Natural killer cell (primary cell): Measurements from ENCODE around the gene NKTR. TPM values are rescaled to one million over a fixed set of nuclear protein-coding genes. Genes with fewer than 3 reads are reported as not detected.

Experiments
- ATAC-seq, 3 donors: fragments of 150-1000 bp in 2 of 3; fragments of 200-7000 bp in 1 of 3; cut with Tn5 transposase; 1 replicate in 1 of 3; 2 replicates in 2 of 3; pipeline ENCODE4 v1.10.0; 2021; ENCODE audit warnings: mild to moderate bottlenecking in 2 of 3, moderate library complexity in 2 of 3
- DNase-seq, 2 donors: peaks; one replicate each; pipeline versions ENCODE4 v3.0.0 to v3.0.0-alpha.2; 2013 to 2021; ENCODE audit warnings: mixed read lengths in 1 of 2
- H3K27ac ChIP-seq: one replicate; pipeline ENCODE4 v1.5.1; 2013; ENCODE audit warnings: mild to moderate bottlenecking, low read length
- H3K27me3 ChIP-seq: one replicate; pipeline ENCODE4 v1.6.1; 2013; ENCODE audit warnings: low read length; ENCODE audit not compliant: control insufficient read depth, insufficient read depth
- H3K36me3 ChIP-seq: one replicate; pipeline ENCODE4 v1.6.1; 2013; ENCODE audit warnings: low read length; ENCODE audit not compliant: control insufficient read depth, insufficient read depth
- H3K4me1 ChIP-seq: one replicate; pipeline ENCODE4 v1.6.1; 2013; ENCODE audit warnings: low read length; ENCODE audit not compliant: control insufficient read depth, insufficient read depth
- H3K4me3 ChIP-seq: one replicate; pipeline ENCODE4 v1.5.1; 2013; ENCODE audit warnings: low read length
- H3K9me3 ChIP-seq: one replicate; pipeline ENCODE4 v1.6.1; 2013; ENCODE audit warnings: low read length; ENCODE audit not compliant: control insufficient read depth, insufficient read depth
- H3K27ac Mint-ChIP-seq, 2 donors: one replicate each; pipeline ENCODE4 v1.8.0; 2022; ENCODE audit warnings: mild to moderate bottlenecking in 2 of 2, mixed read lengths in 2 of 2, moderate library complexity in 1 of 2
- H3K27me3 Mint-ChIP-seq, 2 donors: one replicate each; pipeline ENCODE4 v1.8.0; 2022; ENCODE audit warnings: low read depth in 2 of 2, mixed read lengths in 2 of 2
- H3K36me3 Mint-ChIP-seq: one replicate; pipeline ENCODE4 v1.8.0; 2022; ENCODE audit warnings: mixed read lengths
- H3K4me1 Mint-ChIP-seq, 2 donors: one replicate each; pipeline ENCODE4 v1.8.0; 2022; ENCODE audit warnings: mixed read lengths in 2 of 2
- H3K4me3 Mint-ChIP-seq: one replicate; pipeline ENCODE4 v1.8.0; 2022; ENCODE audit warnings: mild to moderate bottlenecking, moderate library complexity, mixed read lengths
- H3K9me3 Mint-ChIP-seq, 2 donors: one replicate each; pipeline ENCODE4 v1.8.0; 2022; ENCODE audit warnings: mixed read lengths in 2 of 2
- WGBS: methylation state at CpG from one replicate; pipeline ENCODE4 v1.1.7; 2013; ENCODE audit warnings: missing lambda C conversion rate; ENCODE audit not compliant: insufficient coverage; 5-methylcytosine and 5-hydroxymethylcytosine counted together
- intact Hi-C: fragments of 100-400 bp; cut with micrococcal nuclease; formaldehyde crosslinking; loops from one replicate; pipeline ENCODE4 v1.14.2; 2022
- total RNA-seq, 4 donors: library from RNA; stranded (reverse); fragments of 120-200 nt in 1 of 4; gene quantifications; one replicate each; pipeline versions ENCODE4 v1.2.3 to v1.2.4, GENCODE V29; 2013 to 2022
- TF ChIP-seq, protein P1 (sequence below): fragments of 200-600 bp; IDR thresholded peaks from one replicate; pipeline ENCODE4 v1.8.0; 2022; ENCODE audit warnings: antibody characterized with exemption

The NKTR gene
- total RNA-seq, 3 donors from 2014 or later (not counting 1 experiment from before 2014, with no cell fraction given): 212 to 252 (median 217) TPM

- Mint-ChIP-seq H3K27me3 (peaks cover 0 to 9% of the 10 kb centered on the region in 2 donors), H3K27ac (no peak overlapping the region), H3K4me1 (peaks cover 0 to 16% of the 10 kb centered on the region in 2 donors), H3K4me3 (no peak overlapping the region), H3K9me3 (no peaks in the 10 kb centered on the region), H3K36me3 (no peaks in the 10 kb centered on the region)
- ATAC-seq (no peak), DNase-seq (no peak)
- no peak overlapping the region for H3K4me3 ChIP-seq
- H3K4me1 ChIP-seq: peaks cover 14% of the 10 kb centered on the region
- H3K9me3 ChIP-seq: no peaks in the 10 kb centered on the region
- TF ChIP-seq, protein P1, sequence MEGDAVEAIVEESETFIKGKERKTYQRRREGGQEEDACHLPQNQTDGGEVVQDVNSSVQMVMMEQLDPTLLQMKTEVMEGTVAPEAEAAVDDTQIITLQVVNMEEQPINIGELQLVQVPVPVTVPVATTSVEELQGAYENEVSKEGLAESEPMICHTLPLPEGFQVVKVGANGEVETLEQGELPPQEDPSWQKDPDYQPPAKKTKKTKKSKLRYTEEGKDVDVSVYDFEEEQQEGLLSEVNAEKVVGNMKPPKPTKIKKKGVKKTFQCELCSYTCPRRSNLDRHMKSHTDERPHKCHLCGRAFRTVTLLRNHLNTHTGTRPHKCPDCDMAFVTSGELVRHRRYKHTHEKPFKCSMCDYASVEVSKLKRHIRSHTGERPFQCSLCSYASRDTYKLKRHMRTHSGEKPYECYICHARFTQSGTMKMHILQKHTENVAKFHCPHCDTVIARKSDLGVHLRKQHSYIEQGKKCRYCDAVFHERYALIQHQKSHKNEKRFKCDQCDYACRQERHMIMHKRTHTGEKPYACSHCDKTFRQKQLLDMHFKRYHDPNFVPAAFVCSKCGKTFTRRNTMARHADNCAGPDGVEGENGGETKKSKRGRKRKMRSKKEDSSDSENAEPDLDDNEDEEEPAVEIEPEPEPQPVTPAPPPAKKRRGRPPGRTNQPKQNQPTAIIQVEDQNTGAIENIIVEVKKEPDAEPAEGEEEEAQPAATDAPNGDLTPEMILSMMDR: no peak
- H3K27me3 ChIP-seq: no peaks in the 10 kb centered on the region
- 85% methylated on average over 18 of the region's 18 CpGs for WGBS
- no peak overlapping the region for H3K27ac ChIP-seq
- H3K36me3 ChIP-seq: no peaks in the 10 kb centered on the region
- intact Hi-C loops: no loop called here
Observed at GRCh38 chr3:42697289-42698051, 97.0 kb downstream of the NKTR start.

Other genes starting within 250 kb of the NKTR start
- not detected for gene LYZL4, start 190.1 kb upstream of the NKTR start, total RNA-seq
- gene VIPR1, start 98.0 kb upstream of the NKTR start, total RNA-seq: 1 to 10 TPM; 2.3 to 3.1 (median 2.4) TPM
- gene SEC22C, start 18.7 kb upstream of the NKTR start, total RNA-seq: 10 to 100 TPM; 51.3 to 60.4 (median 55.9) TPM
- 10 to 100 TPM; 33.5 to 47.6 (median 33.9) TPM for gene SS18L2, start 9.8 kb upstream of the NKTR start, total RNA-seq
- 1 to 10 TPM; 2.1 to 3.0 (median 3.0) TPM for gene ZBTB47, start 53.0 kb downstream of the NKTR start, total RNA-seq
- not detected for gene KLHL40, start 84.9 kb downstream of the NKTR start, total RNA-seq
- not detected for gene HHATL, start 102.1 kb downstream of the NKTR start, total RNA-seq
- under 1 TPM; 0.35 to 0.88 (median 0.47) TPM for gene CCDC13, start 172.6 kb downstream of the NKTR start, total RNA-seq
- gene HIGD1A, start 203.8 kb downstream of the NKTR start, total RNA-seq: 10 to 100 TPM; 24.5 to 28.5 (median 28.2) TPM
- gene ACKR2, start 208.8 kb downstream of the NKTR start, total RNA-seq: under 1 TPM; 0.56 to 0.95 (median 0.72) TPM